Heart right ventricle (tissue), 16 donors: Measurements from ENCODE around the gene FILIP1L. TPM values are rescaled to one million over a fixed set of nuclear protein-coding genes. Genes with fewer than 3 reads are reported as not detected.

ENCODE experiments used
- ATAC-seq, 8 donors: fragments of 200-7000 bp; cut with Tn5 transposase; one replicate each; pipeline ENCODE4 v1.9.1; 2020; ENCODE audit warnings: mild to moderate bottlenecking in 8 of 8, moderate library complexity in 8 of 8, moderate number of reproducible peaks in 1 of 8
- DNase-seq, 2 donors: peaks; one replicate each; pipeline ENCODE4 v3.0.0-alpha.2; 2020
- H3K27ac ChIP-seq, 10 donors: fragments of 200-600 bp; sonication (generic) in 2 of 10; one replicate each; pipeline versions ENCODE4 v1.5.0 to v1.8.0; 2020 to 2022; ENCODE audit warnings: mild to moderate bottlenecking in 3 of 10
- H3K27me3 ChIP-seq, 7 donors: fragments of 200-600 bp; one replicate each; pipeline ENCODE4 v1.8.0; 2021 to 2022; ENCODE audit warnings: mild to moderate bottlenecking in 2 of 7
- H3K36me3 ChIP-seq, 9 donors: fragments of 200-600 bp; sonication (generic) in 1 of 9; one replicate each; pipeline versions ENCODE4 v1.5.0 to v1.8.0; 2020 to 2022; ENCODE audit warnings: mild to moderate bottlenecking in 2 of 9
- H3K4me1 ChIP-seq, 9 donors: fragments of 200-600 bp; sonication (generic) in 1 of 9; one replicate each; pipeline versions ENCODE4 v1.5.0 to v1.8.0; 2020 to 2022; ENCODE audit warnings: mild to moderate bottlenecking in 4 of 9
- H3K4me3 ChIP-seq, 10 donors: fragments of 200-600 bp; sonication (generic) in 2 of 10; one replicate each; pipeline versions ENCODE4 v1.5.0 to v1.8.0; 2020 to 2022; ENCODE audit warnings: mild to moderate bottlenecking in 7 of 10, moderate library complexity in 2 of 10
- H3K9me3 ChIP-seq, 11 donors: fragments of 200-600 bp in 10 of 11; sonication (generic) in 2 of 11; one replicate each; pipeline versions ENCODE4 v1.5.0 to v1.8.0; 2013 to 2022; ENCODE audit warnings: mild to moderate bottlenecking in 2 of 11, control low read depth in 1 of 11, moderate library complexity in 1 of 11
- WGBS, 2 donors: extraction: QIAGEN DNeasy Blood & Tissue Kit; methylation state at CpG; one replicate each; pipeline ENCODE4 v1.1.7; 2013; ENCODE audit warnings: inconsistent platforms in 1 of 2; 5-methylcytosine and 5-hydroxymethylcytosine counted together
- intact Hi-C, 10 donors: fragments of 100-400 bp; cut with DNase I; formaldehyde crosslinking; loops; one replicate each; pipeline versions ENCODE4 v1.11.1 to v1.14.2; 2022
- polyA plus RNA-seq, 2 donors: library from polyadenylated mRNA; stranded (reverse); fragments of 200-250 nt; gene quantifications; one replicate each; pipeline ENCODE4 v1.2.3, GENCODE V29; 2013
- total RNA-seq, 10 donors: library from RNA; stranded (reverse); fragmentation: NEBNext Ultra II Directional in 3 of 10; extraction: Animal tissue kit (Norgen Biotek cat#: 25700) in 3 of 10; gene quantifications; one replicate each; pipeline versions ENCODE4 v1.2.1 to v1.2.4, GENCODE V29; 2021 to 2023
- TF ChIP-seq, protein P1 (sequence below), 9 donors: fragments of 200-600 bp; sonication (generic) in 2 of 9; IDR thresholded peaks; one replicate each; pipeline versions ENCODE4 v1.5.0 to v1.8.0; 2021 to 2022; ENCODE audit warnings: antibody characterized with exemption in 9 of 9, mild to moderate bottlenecking in 5 of 9, moderate library complexity in 1 of 9
- donor health status: Arrhythmogenic right ventricular cardiomyopathy.
- donor health status: ischemic (EF 13 %, LVEDD 7.1; RV severe dilation, severe dysfunction).
- donor health status: healthy with polysubstance abuse.
- donor health status: DM: no; HTN: yes; CAD: no.
- donor health status: DM: no; HTN: no; CAD: no.
- donor health status: ischemic (EF 25% LVEDD 6.9; RV normal size, moderate dysfunction).
- donor health status: ischemic (EF 25% LVEDD 5.7; RV mildly dilated, moderate dysfunction).
- donor health status: healthy.
- donor health status: DM: yes; HTN: yes; CAD: no.
- donor health status: Ischemic cardiomyopathy.
- donor health status: ischemic (EF 35%, LVEDD 5.7; RV mildly dilated, moderate dysfunction).
- donor health status: nonischemic (EF 11% LVEDD 7.7; RV severe dilation, severe dysfunction).
- donor health status: DM: yes; HTN: yes; CAD: no.
- donor health status: PGD.
- donor health status: ischemic (EF 29% LVEDD 5.4; RV normal size, mild dysfunction).
- donor health status: nonischemic (EF 23%, LVEDD 6.1; RV moderate dilation, normal function).

Gene FILIP1L
- total and polyA plus RNA-seq, 12 donors = 15.9 to 134 (median 64.3) TPM

GRCh38 chr3:100022506-100022905, 91.8 kb downstream of the FILIP1L start:
- TF ChIP-seq, protein P1, sequence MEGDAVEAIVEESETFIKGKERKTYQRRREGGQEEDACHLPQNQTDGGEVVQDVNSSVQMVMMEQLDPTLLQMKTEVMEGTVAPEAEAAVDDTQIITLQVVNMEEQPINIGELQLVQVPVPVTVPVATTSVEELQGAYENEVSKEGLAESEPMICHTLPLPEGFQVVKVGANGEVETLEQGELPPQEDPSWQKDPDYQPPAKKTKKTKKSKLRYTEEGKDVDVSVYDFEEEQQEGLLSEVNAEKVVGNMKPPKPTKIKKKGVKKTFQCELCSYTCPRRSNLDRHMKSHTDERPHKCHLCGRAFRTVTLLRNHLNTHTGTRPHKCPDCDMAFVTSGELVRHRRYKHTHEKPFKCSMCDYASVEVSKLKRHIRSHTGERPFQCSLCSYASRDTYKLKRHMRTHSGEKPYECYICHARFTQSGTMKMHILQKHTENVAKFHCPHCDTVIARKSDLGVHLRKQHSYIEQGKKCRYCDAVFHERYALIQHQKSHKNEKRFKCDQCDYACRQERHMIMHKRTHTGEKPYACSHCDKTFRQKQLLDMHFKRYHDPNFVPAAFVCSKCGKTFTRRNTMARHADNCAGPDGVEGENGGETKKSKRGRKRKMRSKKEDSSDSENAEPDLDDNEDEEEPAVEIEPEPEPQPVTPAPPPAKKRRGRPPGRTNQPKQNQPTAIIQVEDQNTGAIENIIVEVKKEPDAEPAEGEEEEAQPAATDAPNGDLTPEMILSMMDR (IDR thresholded peaks at IDR 0.05) = no peak
- H3K4me3 ChIP-seq = no peak overlapping the region
- intact Hi-C loops = no loop called here
- no peak for DNase-seq
- H3K27me3 ChIP-seq = no peaks in the 10 kb centered on the region
- H3K36me3 ChIP-seq = no peaks in the 10 kb centered on the region
- H3K27ac ChIP-seq = no peak overlapping the region
- H3K4me1 ChIP-seq = peaks cover 0 to 34% (median 9%) of the 10 kb centered on the region in 9 donors
- H3K9me3 ChIP-seq = no peaks in the 10 kb centered on the region
- no peak for ATAC-seq

DNA sequence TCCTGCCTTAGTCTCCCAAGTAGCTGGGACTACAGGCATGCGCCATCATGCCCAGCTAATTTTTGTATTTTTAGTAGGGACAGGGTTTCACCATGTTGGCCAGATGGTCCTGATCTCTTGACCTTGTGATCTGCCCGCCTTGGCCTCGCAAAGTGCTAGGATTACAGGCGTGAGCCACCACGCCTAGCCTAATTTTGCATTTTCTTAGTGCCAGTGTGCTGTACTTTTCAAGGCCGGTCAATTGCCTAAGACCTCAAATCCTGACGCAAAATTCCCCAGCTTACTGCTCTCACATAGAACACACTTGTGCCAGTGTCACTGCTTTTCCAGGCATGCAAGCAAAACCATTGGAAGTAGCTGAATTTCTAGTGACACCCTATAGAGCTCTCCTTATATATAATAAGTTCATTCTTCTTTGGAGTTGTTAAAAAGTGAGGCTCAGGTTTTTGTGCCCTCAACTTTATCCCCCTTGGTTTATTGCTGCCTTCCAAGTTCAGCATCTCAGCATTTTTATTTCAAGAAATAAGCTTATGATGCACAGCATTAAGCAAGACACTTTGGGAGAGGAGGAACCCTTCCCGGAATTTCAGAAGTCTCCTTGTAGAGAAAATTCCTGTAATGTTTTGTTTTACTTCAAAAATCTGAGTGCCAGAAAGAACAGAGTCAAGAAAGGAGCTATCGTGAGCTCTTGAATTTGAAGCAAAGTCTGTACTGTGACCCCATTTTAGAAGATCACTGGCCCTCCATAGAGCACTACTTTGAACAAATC, 93.2 kb downstream of the FILIP1L start:
- Histone ChIP-seq H3K4me3 (no peak overlapping the region), H3K4me1 (peaks cover 0 to 40% (median 9%) of the 10 kb centered on the region in 9 donors), H3K36me3 (no peaks in the 10 kb centered on the region), H3K27ac (peak overlapping the region in 2 of 10 donors; percentile 51 to 63), H3K27me3 (no peaks in the 10 kb centered on the region), H3K9me3 (no peaks in the 10 kb centered on the region)
- 93 to 94% methylated on average over 9 of the region's 9 CpGs for WGBS, 2 donors
- intact Hi-C loops = no loop called here
- TF ChIP-seq, protein P1 (IDR thresholded peaks at IDR 0.05) = no peak
- no peak for DNase-seq
- ATAC-seq = peak in 1 of 8 donors; percentile 6

GRCh38 chr3:100019719-100020118, 94.6 kb downstream of the FILIP1L start:
- TF ChIP-seq, protein P1 (IDR thresholded peaks at IDR 0.05) = no peak
- Histone ChIP-seq H3K4me1 (peaks cover 0 to 33% (median 5%) of the 10 kb centered on the region in 9 donors), H3K9me3 (peaks cover 0 to 8% (median 0%) of the 10 kb centered on the region in 11 donors), H3K27ac (no peak overlapping the region), H3K36me3 (no peaks in the 10 kb centered on the region), H3K27me3 (no peaks in the 10 kb centered on the region), H3K4me3 (no peak overlapping the region)
- intact Hi-C loops = no loop called here
- 95 to 97% methylated on average over 1 of the region's 1 CpG for WGBS, 2 donors
- ATAC-seq (no peak), DNase-seq (no peak)

GRCh38 chr3:100018806-100019205, 95.5 kb downstream of the FILIP1L start:
- H3K4me1 ChIP-seq = peaks cover 0 to 24% (median 0%) of the 10 kb centered on the region in 9 donors
- no peaks in the 10 kb centered on the region for H3K36me3 ChIP-seq
- ATAC-seq = no peak
- H3K9me3 ChIP-seq = peaks cover 0 to 8% (median 0%) of the 10 kb centered on the region in 11 donors
- H3K27ac ChIP-seq = no peak overlapping the region
- intact Hi-C loops = no loop called here
- H3K27me3 ChIP-seq = no peaks in the 10 kb centered on the region
- TF ChIP-seq, protein P1 (IDR thresholded peaks at IDR 0.05) = no peak
- no peak overlapping the region for H3K4me3 ChIP-seq
- no peak for DNase-seq
